NCI-H187 (cell line): ENCODE measurements around the gene PRICKLE4.
"Not testable (repeated sequence)": the region's sequence is repeated elsewhere in the genome, so short reads cannot be mapped to it uniquely, and the experiment has no call there.

Source experiments
- DNase-seq, 2 experiments: peaks; one replicate each; lab custom pipeline; 2025; lab: John Stamatoyannopoulos, UW

The PRICKLE4 gene

DNA sequence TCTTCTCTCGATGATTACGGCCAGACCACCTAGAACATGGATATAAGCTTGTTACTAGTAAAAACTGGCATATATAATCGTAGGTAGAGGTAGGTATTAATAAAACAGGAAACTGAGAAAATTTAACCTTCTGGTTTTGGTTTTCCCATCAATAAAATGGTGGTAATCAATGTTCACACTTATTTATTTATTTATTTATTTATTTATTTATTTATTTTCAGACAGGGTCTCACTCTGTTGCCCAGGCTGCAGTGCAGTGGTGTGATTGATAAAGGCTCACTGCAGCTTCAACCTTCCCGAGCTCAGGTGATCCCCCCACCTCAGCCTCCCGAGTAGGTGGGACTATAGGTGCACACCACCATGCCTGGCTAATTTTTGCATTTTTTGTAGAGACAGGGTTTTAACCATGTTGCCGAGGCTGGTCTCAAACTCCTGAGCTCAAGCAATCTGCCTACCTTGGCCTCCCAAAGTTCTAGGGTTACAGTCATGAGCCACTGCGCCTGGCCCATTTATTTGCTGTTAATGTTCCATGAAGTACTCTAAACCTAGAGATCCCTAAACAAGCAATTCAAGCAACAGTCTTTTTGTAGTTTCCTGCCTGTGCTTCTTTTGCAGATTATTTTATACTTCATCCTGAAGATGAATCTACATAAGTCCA, 18.4 kb downstream of the PRICKLE4 start:
- DNase-seq, result peak; percentile 20 to 30

DNA sequence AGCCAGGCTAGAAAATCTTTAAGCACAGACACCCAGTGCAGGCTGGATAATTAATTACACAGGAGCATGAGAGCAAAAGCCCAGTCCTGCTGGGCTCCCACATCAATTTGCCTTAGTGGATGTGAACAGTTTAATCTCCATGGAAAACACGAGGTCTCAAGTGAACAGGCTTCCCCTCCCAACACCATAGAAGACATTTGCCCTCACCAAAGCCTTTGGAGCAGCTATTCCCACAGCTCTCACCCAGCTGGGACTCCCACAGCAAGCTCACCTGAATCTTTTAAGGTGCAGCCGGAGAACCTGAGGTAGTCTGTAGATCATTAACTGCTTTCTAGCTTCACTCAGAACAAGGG, 19.0 kb downstream of the PRICKLE4 start:
- no peak for DNase-seq

DNA sequence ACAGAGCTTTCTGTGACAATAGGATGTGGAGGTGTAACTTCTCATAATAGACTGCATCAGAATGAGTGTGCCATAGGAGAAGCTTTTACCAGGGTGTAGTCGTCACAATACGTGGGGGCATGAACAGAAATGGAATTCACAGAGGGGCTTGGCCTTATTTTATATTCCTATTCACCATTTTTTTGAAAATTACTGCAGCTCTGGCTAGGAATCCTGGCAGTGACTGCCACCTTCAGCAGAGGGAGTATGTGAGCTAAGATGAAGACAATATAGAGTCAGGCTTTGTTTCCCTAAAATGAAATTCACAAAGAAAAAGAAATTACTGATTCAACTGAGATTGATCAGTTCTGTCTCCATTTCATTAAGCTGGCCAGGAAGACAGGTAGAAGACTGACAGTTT, 20.8 kb downstream of the PRICKLE4 start:
- DNase-seq, result no peak

DNA sequence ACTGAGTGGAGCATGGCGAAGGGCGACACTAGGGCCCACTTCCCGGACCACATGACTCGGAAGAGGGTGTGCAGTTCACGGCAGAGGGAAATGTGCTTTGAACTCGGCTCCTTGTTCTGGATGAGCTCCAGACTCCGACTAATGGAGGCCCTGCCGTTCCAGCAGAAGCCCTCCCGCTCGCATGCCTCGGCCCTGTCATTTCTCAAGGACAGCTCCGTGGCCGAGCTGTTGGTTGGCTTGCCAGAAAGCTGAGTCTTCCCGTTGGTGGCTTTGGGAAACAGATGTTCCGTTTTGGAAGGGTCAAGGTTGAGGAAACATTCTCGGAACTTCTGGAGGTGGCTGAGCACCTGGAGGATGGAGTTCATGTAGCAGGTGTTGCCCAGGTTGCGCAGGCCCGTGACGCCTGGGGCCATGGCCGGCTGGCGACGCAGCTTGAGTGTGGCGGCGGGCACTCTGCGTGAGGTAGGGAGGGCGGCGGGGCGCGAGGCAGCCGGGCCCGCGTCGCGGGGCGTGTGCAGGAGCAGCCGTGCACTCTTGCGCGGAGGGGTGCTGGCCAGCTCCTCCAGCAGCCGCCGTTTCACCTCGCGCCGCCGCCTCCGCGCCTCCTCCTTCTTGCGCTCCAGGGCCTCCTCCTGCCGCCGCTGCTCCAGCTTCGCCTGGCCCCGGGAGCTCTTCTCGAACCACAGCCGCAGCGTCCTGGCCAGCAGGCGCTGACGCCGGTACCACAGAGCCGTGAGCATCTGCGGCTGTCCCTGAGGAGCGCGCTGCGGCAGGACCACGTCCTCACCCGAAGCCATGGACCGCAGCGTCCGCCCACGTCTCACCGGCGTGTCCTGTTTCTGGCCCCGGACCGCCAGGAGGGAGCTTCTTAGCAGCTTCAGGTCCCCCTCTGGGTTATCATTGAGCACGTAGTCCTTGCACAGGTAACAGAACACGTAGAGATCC, 25.5 kb downstream of the PRICKLE4 start:
- no peak for DNase-seq

DNA sequence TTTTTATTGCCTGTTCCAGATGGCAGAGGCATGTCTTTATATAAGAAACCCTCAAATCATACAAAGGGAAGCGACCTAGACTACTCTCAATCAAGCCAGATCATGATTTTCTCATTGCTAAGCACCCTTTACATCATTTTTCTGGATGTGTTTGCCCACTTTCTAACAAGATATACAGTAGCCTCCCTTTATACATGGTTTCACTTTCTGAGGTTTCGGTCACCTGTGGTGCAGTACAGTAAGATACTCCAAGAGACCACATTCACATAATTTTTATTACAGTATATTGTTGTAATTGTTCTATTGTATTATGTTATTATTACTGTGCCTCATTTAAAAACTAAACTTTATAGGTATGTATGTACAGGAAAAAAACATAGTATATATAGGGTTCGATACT, 30.5 kb downstream of the PRICKLE4 start:
- no peak for DNase-seq

DNA sequence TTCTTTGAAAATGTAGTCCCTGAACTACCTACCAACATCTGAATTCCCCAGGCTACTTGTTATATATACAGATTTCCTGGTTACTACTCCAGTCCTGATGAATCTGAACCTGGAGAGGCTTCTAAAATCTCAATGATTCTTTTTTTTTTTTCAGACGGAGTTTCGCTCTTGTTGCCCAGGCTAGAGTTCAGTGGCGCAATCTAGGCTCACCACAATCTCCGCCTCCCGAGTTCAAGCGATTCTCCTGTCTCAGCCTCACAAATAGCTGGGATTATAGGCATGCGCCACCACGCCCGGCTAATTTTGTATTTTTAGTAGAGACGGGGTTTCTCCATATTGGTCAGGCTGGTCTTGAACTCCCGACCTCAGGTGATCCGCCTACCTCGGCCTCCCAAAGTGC, 31.4 kb downstream of the PRICKLE4 start:
- not testable (repeated sequence) for DNase-seq

DNA sequence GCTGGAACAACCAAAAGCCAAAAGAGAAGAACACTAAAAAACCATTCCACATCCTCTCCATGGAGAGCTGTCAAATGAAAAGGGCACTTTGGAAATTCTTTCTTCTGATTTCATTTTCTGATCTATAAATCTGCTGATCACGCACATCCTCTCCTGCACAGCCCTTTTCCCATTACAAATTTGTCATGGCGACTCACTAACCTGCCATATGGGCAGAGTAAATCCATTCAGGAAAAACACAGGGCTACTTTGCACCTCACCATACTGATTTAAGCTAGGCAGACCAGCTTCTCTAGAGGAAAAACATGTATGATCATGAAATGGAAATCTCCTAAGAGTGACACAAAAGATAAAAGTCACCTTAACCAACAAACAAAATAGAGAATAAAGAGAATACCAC, 32.9 kb downstream of the PRICKLE4 start:
- no peak for DNase-seq

DNA sequence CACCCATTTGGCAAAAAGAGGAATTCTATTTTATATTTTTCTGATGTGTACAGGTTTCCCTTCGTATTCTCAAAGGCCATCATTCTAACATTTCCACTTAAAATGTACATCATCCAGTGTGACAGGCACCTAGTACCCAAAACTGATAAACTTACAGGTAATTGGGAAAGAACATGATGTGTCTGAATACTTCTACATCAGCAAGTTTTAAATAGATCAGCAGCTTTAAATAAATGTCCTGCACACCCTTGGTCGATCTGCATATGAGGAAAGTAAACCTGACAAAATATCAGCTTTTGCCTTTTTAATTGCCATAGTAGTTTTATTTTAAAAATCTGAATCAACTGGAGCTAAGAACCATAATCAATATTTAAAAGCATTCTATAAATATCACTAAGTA, 33.4 kb downstream of the PRICKLE4 start:
- DNase-seq, result no peak

DNA sequence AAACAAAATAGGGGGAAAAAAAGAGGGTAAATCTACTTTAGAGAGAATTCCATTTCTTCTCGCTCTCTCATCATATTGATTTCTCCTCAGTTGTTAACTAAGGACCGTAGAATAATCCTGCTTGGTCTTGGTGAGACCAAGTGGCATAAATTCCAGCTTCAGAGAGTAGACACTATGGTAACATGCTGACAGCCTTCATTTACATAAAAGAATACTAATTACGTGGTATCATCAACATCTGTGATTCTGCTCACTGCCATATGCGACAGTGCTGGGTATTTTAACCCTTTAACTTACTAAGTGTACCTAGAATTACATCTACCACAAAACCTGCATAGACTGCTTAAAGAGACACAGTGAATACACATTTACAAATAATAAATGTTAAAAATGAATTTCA, 34.0 kb downstream of the PRICKLE4 start:
- DNase-seq, result no peak

DNA sequence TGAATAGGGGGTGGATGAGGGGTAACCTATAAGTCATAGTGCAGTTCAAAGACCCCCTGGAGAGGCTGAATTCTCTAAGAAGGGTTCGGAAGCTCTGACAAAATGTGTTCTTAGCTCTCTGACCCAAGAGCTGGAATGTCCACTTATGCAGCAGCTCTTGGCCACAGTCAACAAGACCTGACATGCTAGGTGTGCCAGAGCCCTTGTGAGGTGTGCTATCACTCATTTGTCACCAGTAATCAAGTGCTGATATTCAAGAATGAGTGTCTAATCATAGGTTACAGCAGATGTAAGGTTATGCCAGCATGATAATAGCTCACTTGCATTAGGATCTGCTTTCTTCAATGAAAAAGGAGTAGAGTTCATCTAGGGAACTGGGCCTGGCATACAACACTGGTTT, 35.0 kb downstream of the PRICKLE4 start:
- DNase-seq, result no peak

DNA sequence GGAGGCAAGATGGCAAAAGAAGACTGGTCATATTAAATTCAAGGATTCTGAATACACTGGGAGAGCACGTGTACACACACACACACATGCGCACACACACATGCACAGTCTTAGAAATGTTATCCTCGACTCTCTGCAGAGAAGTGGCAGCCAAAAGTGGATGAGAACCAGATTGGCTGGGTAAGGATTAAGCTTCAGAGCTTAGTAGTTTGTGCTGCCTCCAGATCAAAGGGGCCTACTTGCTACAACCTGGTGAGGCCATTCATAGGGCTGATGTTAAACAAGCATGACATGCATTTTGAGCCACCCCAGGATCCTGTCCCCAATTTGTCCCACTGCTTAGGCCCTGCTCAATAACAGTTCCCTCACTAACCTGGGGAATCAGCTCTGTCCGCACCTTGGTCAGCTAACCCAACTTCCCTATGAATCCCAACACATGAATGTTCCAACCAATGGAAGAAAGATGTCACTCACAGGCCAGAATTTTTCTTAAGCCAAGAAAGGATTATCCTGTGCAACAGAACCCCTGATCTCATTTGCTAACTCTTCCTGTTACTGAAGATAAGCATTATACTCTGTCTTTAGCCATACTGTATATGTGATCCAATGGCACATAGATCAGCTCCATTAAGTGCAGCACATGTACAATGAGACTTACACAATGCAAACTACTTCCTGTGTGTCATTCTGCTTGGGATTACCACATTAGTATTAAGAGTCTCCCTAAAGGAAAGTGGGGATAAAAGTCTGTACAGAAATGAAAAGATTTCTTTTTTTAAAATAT, 37.9 kb downstream of the PRICKLE4 start:
- no peak for DNase-seq

DNA sequence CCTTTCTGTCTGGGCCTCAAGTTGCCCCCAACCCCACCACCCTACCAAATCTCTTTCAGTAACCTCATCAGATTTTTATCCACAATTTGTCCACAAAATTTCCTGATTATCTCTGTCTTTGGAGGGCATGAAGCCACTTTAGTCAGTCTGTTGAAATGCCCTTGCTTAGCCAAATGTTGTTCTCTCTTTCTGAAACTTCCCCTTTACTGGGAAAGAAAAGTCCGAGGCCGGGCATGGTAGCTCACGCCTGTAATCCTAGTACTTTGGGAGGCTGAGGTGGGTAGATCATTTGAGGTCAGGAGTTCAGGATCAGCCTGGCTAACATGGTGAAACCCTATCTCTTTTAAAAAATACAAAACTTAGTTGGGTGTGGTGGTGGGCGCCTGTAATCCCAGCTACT, 40.7 kb downstream of the PRICKLE4 start:
- no peak for DNase-seq

DNA sequence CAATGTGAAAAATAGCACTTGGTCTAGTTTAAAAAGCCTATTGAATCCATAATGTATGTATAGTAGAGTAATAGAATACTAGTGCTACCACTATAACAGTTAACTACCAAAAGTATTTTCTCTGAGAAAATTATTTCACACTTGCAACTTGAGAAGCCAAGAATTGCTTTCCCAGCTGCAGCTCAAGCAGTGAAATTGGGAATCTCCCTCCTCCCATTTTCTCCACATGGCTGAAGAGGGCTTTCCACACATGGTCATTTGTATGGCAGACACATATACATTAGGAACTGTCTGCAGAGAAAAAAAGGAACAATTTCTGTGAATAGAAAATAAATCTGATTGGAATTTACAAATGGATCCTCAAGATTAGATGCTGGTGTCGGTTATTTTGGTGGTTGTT, 41.4 kb downstream of the PRICKLE4 start:
- no peak for DNase-seq

DNA sequence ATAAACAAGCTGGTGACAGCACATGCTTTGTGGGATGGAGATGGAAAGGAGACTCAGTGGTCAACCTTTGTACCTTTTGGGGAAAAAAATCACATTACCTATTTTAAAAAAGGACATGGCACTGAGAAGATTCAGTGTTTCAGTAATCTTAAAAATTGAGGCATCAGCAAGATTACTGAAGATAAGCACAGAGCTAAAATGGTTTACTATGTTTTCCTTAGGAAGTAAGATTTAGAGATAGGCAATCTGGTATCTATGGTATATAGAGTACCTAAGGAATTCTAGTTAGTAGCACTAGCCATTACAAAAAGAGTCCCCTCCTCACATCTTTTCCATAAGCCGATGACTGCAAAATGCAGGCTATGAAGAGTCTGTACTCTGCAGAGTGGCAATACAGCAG, 42.6 kb downstream of the PRICKLE4 start:
- DNase-seq, result no peak

DNA sequence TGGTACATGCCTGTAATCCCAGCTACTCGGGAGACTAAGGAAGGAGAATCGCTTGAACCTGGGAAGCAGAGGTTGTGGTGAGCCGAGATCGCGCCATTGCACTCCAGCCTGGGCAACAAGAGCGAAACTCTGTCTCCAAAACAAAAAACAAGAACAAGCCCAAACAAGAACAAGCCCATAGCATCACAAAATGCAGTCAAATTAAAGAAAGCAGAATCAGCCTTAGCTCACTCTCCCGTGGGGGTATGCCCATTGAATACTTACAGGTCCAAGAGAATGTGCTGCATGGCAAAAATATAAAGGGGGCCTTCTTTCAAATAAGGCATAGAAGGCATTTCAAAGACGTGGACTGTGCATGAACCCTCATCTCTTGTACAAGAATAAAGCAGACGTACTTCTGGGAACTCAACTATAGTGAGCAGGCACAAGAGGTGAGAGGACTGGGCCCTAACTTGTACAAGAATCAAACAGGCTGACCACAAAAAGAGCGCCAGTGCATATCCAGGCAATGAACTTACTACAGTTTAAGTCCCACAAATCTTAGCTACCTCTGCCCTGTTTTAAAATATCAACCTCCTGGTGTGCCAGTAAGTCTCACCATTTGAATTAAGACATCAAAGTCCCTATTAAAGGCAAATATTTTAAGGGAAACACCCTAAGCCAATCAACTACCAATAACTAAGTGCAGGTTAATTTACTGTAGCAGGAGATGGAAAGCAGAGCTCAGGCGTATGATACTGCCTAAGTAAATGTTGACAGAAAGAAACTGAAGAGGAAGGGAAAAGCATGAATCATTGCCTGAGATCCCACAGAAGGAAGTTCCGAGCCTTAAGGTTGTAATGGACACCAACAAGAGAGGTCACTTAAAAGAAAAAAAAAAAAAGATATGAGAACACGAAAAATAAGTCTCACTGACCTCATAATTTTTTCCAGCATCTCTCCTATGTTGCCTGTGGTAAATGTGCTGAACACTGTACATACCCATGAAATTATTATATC, 44.3 kb downstream of the PRICKLE4 start:
- no peak for DNase-seq

DNA sequence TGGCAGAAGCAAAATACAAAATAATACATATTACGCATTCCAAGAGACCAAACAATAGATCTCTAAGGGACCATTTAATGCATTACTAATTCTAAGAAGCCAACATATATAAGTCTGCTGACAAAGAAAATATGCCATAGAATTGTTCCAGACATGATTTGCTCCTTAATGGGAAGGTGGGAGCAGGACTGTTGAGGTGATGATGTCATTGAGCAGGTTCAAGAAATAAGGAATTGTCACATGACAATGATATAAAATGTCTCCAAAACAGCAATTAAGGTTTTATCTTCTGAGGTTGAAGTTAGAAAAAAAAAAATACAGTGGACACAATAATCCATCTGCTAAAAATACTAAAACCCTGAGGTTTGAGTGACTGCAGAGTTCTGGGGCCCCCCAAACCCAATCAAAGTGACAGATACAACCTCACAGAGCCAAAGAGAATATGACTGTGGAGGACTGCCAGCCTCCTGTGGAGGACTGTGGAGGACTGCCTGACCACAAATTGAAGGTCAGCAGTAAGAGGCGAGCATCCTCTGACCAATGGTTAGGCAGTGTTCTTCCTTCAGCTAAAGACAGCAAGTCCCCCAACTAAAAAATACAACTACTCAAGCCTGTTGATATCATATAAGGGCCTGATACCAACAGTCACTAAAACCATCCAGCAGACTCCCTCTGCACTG, 45.9 kb downstream of the PRICKLE4 start:
- DNase-seq, result no peak

DNA sequence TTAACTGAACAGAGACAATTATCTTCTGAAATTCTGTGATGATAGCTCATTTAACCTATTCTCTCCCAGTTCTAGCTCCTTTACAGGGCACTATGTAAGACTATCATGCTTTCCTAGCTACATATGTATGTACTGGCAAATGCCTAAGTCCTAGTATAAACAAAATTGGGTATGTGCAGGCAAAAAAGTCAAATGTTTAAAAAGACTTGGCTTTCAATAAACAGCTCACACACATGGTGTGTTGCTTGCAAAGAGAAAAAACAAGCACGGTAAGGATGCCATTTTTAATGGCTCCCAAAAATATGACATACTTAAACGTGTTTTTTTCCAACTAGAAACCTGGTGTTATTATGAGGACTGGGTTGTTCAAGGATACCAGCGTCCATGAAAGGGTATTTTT, 51.7 kb downstream of the PRICKLE4 start:
- no peak for DNase-seq

DNA sequence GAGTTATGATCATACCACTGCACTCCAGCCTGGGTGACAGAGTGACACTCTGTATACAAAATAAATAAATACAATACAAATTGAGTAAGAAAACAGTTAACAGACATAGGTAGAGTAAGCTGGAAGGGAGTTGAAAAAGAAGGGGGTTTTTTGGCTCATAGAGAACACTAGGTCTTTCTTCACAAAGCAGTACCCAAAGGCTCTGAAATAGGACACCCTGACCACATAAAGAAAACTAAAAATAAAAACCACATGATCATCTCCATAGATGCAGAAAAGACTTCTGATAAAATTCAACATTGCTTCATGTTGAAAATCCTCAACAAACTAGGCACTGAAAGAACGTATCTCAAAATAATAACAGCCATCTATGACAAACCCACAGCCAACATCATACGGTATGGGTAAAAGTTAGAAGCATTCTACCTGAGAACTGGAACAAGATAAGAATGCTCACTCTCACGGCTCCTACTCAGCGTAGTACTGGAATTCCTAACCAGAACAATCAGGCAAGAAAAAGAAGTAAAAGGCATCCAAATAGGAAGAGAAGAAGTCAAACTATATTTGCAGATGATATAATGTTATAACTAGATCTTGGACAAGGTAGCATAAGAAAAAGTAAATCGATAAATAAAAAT, 55.6 kb downstream of the PRICKLE4 start:
- no peak for DNase-seq

DNA sequence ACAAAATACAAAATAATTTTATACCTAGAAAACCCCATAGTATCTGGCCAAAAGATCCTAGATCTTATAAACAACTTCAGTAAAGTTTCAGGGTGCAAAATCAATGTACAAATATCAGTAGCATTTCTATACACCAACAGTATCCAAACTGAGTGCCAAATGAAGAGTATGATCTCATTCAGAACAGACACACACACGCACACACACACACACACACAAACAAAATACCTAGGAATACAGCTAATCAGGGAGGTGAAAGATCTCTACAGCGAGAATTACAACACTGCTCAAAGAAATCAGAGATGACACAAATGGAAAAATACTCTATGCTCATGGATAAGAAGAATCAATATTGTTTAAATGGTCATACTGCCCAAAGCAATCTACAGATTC, 56.1 kb downstream of the PRICKLE4 start:
- no peak for DNase-seq
